Type B pancreatic cell (in vitro differentiated cells): Measurements from ENCODE around the gene KRT3. TPM values are rescaled to one million over a fixed set of nuclear protein-coding genes. Genes with fewer than 3 reads are reported as not detected.

Experiments used
- DNase-seq: peaks from one replicate; pipeline ENCODE4 v3.0.0; 2021; ENCODE audit warnings: mixed read lengths; ENCODE audit not compliant: unreplicated experiment; ENCODE audit errors: extremely low spot score
- H3K27ac Mint-ChIP-seq: 2 replicates; pipeline ENCODE4 v1.8.0; 2021; ENCODE audit warnings: mild to moderate bottlenecking, mixed read lengths
- H3K27me3 Mint-ChIP-seq: 2 replicates; pipeline ENCODE4 v1.8.0; 2021; ENCODE audit warnings: mixed read lengths
- H3K36me3 Mint-ChIP-seq: 2 replicates; pipeline ENCODE4 v1.8.0; 2021; ENCODE audit warnings: mixed read lengths
- H3K4me1 Mint-ChIP-seq: one replicate; pipeline ENCODE4 v1.8.0; 2021; ENCODE audit warnings: mixed read lengths; ENCODE audit not compliant: unreplicated experiment
- H3K4me3 Mint-ChIP-seq: 2 replicates; pipeline ENCODE4 v1.8.0; 2021; ENCODE audit warnings: mild to moderate bottlenecking, mixed read lengths
- H3K9me3 Mint-ChIP-seq: 2 replicates; pipeline ENCODE4 v1.8.0; 2021; ENCODE audit warnings: mixed read lengths
- CTCF ChIP-seq: fragments of 200-600 bp; sonication (generic); conservative IDR thresholded peaks from 2 replicates; pipeline ENCODE4 v1.5.0; 2021; ENCODE audit warnings: antibody characterized with exemption, mild to moderate bottlenecking
- total RNA-seq: library from RNA; stranded (reverse); gene quantifications from 2 replicates; pipeline ENCODE4 v1.2.1, GENCODE V29; 2021; ENCODE audit warnings: low replicate concordance

KRT3 gene
- total RNA-seq, 1 donor from 2014 or later = 0.68 TPM

GRCh38 chr12:52833922-52834726 is 38.2 kb upstream of the KRT3 start, which contains the start of gene KRT79:
Gene KRT79 (minus strand): TSS chr12:52834311. CDS start chr12:52834260, 51 bp downstream.
- Mint-ChIP-seq H3K27me3 (peaks cover 34% of the 10 kb centered on the region), H3K27ac (no peak within 1 kb of the TSS), H3K9me3 (no peaks in the 10 kb centered on the region), H3K4me3 (no peak within 1 kb of the TSS), H3K4me1 (no peaks in the 10 kb centered on the region), H3K36me3 (no peaks in the 10 kb centered on the region)
- no peak for DNase-seq
- no peak for TF ChIP-seq CTCF

GRCh38 chr12:52832985-52833905 is 37.3 kb upstream of the KRT3 start:
- TF ChIP-seq CTCF = no peak
- no peaks in the 10 kb centered on the region for H3K9me3 Mint-ChIP-seq
- no peak for DNase-seq
- H3K27me3 Mint-ChIP-seq = peaks cover 34% of the 10 kb centered on the region
- no peak overlapping the region for H3K4me3 Mint-ChIP-seq
- no peaks in the 10 kb centered on the region for H3K4me1 Mint-ChIP-seq
- no peak overlapping the region for H3K27ac Mint-ChIP-seq
- H3K36me3 Mint-ChIP-seq = no peaks in the 10 kb centered on the region

GRCh38 chr12:52832451-52832850 is 36.5 kb upstream of the KRT3 start:
- Mint-ChIP-seq H3K4me3 (no peak overlapping the region), H3K36me3 (no peaks in the 10 kb centered on the region), H3K27me3 (peaks cover 28% of the 10 kb centered on the region), H3K4me1 (no peaks in the 10 kb centered on the region), H3K9me3 (no peaks in the 10 kb centered on the region), H3K27ac (no peak overlapping the region)
- DNase-seq = no peak
- no peak for TF ChIP-seq CTCF

GRCh38 chr12:52831251-52831650 is 35.3 kb upstream of the KRT3 start:
- H3K4me1 Mint-ChIP-seq = no peaks in the 10 kb centered on the region
- DNase-seq = no peak
- TF ChIP-seq CTCF = no peak
- no peak overlapping the region for H3K4me3 Mint-ChIP-seq
- H3K36me3 Mint-ChIP-seq = no peaks in the 10 kb centered on the region
- H3K27ac Mint-ChIP-seq = no peak overlapping the region
- no peaks in the 10 kb centered on the region for H3K9me3 Mint-ChIP-seq
- peaks cover 19% of the 10 kb centered on the region for H3K27me3 Mint-ChIP-seq

- H3K27me3 Mint-ChIP-seq = peaks cover 14% of the 10 kb centered on the region
- no peaks in the 10 kb centered on the region for H3K4me1 Mint-ChIP-seq
Observed at GRCh38 chr12:52829986-52830770, 34.3 kb upstream of the KRT3 start.

More at GRCh38 chr12:52829986-52830770, 34.3 kb upstream of the KRT3 start:
- Mint-ChIP-seq H3K9me3 (no peaks in the 10 kb centered on the region), H3K36me3 (no peaks in the 10 kb centered on the region), H3K27ac (no peak overlapping the region), H3K4me3 (no peak overlapping the region)
- no peak for TF ChIP-seq CTCF
- DNase-seq = no peak
